GM12891 (cell line): ENCODE data around the gene GGT6.

Experiments used
- POLR2A ChIP-seq: IDR thresholded peaks from 2 replicates; pipeline ENCODE4 v1.6.1; 2011; ENCODE audit warnings: low read depth, low read length, control low read depth
- POLR2AphosphoS5 ChIP-seq: IDR thresholded peaks from 2 replicates; pipeline ENCODE4 v1.6.1; 2011; ENCODE audit warnings: low read depth, low read length, control low read depth
- TAF1 ChIP-seq: IDR thresholded peaks from 2 replicates; pipeline ENCODE4 v1.6.1; 2011; ENCODE audit warnings: low read depth, low read length, control low read depth

GRCh38 chr17:4584101-4584916 lies 23.9 kb upstream of the GGT6 start, which contains the start of gene SMTNL2:
- no peak for TF ChIP-seq POLR2AphosphoS5
- no peak for TF ChIP-seq POLR2A
- no peak for TF ChIP-seq TAF1
